Measurements from ENCODE around the gene RWDD3.

The RWDD3 gene

GRCh38 chr1:95206514-95206913, 27.5 kb upstream of the RWDD3 start:
- no peak for ATAC-seq
- TF ChIP-seq ZNF8 (CRISPR knock-in tag; IDR thresholded peaks at IDR 0.05) (no peak), BACH2 (CRISPR knock-in tag; IDR thresholded peaks at IDR 0.05; ENCODE audit: borderline replicate concordance) (no peak), SNAI2 (CRISPR knock-in tag; IDR thresholded peaks at IDR 0.05) (no peak), CSDC2 (CRISPR knock-in tag; IDR thresholded peaks at IDR 0.05) (no peak)

DNA sequence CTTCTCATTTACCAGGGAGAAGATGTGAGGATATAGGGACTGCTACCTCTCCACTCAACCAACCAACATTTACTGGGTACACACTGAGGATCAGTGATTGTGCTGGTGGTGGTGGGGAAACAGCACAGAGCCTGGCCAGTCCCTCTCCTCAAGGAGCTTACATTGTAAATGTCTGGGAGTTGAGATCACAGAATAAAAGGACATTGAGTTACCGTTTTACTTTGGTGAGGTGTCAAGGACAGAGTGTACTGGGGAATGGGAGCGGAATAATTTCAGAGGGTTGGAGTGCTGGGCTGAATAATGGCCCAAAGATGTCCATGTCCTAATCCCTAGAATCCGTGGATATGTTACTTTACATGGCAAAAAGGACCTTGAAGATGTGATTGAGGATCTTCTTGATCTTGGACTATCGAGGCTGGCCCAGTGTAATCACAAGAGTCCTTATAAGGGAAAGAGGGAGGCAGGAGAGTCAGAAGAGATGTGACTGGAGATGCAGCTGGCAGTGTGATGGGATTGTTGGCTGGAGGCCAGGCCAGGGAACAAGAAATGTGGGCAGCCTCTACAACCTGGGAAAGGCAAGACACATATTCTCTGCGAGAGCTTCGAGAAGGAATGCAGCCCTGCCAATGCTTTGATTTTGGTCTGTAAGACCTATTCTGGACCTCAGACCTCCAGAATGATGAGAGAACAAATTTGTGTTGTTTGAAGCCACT, 26.6 kb upstream of the RWDD3 start:
- TF ChIP-seq ESRRG (CRISPR knock-in tag; IDR thresholded peaks at IDR 0.05) (no peak), ZFP30 (CRISPR knock-in tag; IDR thresholded peaks at IDR 0.05) (no peak), ZNF565 (CRISPR knock-in tag; conservative IDR thresholded peaks at IDR 0.05; ENCODE audit: low read depth) (no peak), ISL1 (CRISPR knock-in tag; IDR thresholded peaks at IDR 0.05) (no peak), ZFP3 (CRISPR knock-in tag; IDR thresholded peaks at IDR 0.05) (no peak), TOX (CRISPR knock-in tag; IDR thresholded peaks at IDR 0.05; ENCODE audit: borderline replicate concordance) (no peak)
- no peak for ATAC-seq

- ATAC-seq = no peak
Measured at GRCh38 chr1:95208876-95209275, 25.1 kb upstream of the RWDD3 start.

GRCh38 chr1:95209291-95209690, 24.7 kb upstream of the RWDD3 start:
- no peak for ATAC-seq
- TF ChIP-seq ZFP3 (CRISPR knock-in tag; IDR thresholded peaks at IDR 0.05) (no peak), CSRNP3 (CRISPR knock-in tag; IDR thresholded peaks at IDR 0.05) (no peak), TSHZ2 (CRISPR knock-in tag; IDR thresholded peaks at IDR 0.05) (no peak), ESRRG (CRISPR knock-in tag; IDR thresholded peaks at IDR 0.05) (no peak), ISL1 (CRISPR knock-in tag; IDR thresholded peaks at IDR 0.05) (no peak), BACH2 (CRISPR knock-in tag; IDR thresholded peaks at IDR 0.05; ENCODE audit: borderline replicate concordance) (no peak), CSDC2 (CRISPR knock-in tag; IDR thresholded peaks at IDR 0.05) (no peak), ZC3H10 (CRISPR knock-in tag; IDR thresholded peaks at IDR 0.05) (no peak), GLIS3 (CRISPR knock-in tag; IDR thresholded peaks at IDR 0.05) (no peak), PATZ1 (CRISPR knock-in tag; IDR thresholded peaks at IDR 0.05; ENCODE audit: borderline replicate concordance) (no peak), ZNF70 (CRISPR knock-in tag; IDR thresholded peaks at IDR 0.05) (no peak), ZNF565 (CRISPR knock-in tag; conservative IDR thresholded peaks at IDR 0.05; ENCODE audit: low read depth) (no peak), OSR1 (CRISPR knock-in tag; IDR thresholded peaks at IDR 0.05) (no peak), PPARA (CRISPR knock-in tag; IDR thresholded peaks at IDR 0.05; ENCODE audit: borderline replicate concordance) (no peak)

More at GRCh38 chr1:95208876-95209275, 25.1 kb upstream of the RWDD3 start:
- TF ChIP-seq TSHZ2 (CRISPR knock-in tag; IDR thresholded peaks at IDR 0.05) (no peak), ZNF565 (CRISPR knock-in tag; conservative IDR thresholded peaks at IDR 0.05; ENCODE audit: low read depth) (no peak), ARNTL (CRISPR knock-in tag; IDR thresholded peaks at IDR 0.05; ENCODE audit: borderline replicate concordance, low read depth) (no peak), ISL1 (CRISPR knock-in tag; IDR thresholded peaks at IDR 0.05) (no peak), RARB (CRISPR knock-in tag; IDR thresholded peaks at IDR 0.05) (no peak)
- TF ChIP-seq, protein P1, sequence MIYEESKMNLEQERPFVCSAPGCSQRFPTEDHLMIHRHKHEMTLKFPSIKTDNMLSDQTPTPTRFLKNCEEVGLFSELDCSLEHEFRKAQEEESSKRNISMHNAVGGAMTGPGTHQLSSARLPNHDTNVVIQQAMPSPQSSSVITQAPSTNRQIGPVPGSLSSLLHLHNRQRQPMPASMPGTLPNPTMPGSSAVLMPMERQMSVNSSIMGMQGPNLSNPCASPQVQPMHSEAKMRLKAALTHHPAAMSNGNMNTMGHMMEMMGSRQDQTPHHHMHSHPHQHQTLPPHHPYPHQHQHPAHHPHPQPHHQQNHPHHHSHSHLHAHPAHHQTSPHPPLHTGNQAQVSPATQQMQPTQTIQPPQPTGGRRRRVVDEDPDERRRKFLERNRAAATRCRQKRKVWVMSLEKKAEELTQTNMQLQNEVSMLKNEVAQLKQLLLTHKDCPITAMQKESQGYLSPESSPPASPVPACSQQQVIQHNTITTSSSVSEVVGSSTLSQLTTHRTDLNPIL (CRISPR knock-in tag; IDR thresholded peaks at IDR 0.05; ENCODE audit: low read depth) = no peak

Data from SK-N-SH treated with all-trans-retinoic acid at 6 μM for 48 hours (cell line).